Measurements from ENCODE around the gene CCDC78.

CCDC78 gene

GRCh38 chr16:728131-728889 lies 2.1 kb upstream of the CCDC78 start:
- TF ChIP-seq CTCF (IDR thresholded peaks at IDR 0.05; ENCODE audit: borderline replicate concordance, control extremely low read depth, extremely low read depth, insufficient read depth, missing control alignments), result no peak
- in situ Hi-C loops (cut with MboI; ENCODE audit: low sequenced_read_pairs, unreplicated experiment), result no loop called here
- peak; percentile 88 for DNase-seq (ENCODE audit: low spot score)

GRCh38 chr16:727291-727977 lies 1.2 kb upstream of the CCDC78 start:
- peak; percentile 70 for DNase-seq (ENCODE audit: low spot score)
- TF ChIP-seq CTCF (IDR thresholded peaks at IDR 0.05; ENCODE audit: borderline replicate concordance, control extremely low read depth, extremely low read depth, insufficient read depth, missing control alignments), result no peak
- in situ Hi-C loops (cut with MboI; ENCODE audit: low sequenced_read_pairs, unreplicated experiment), result no loop called here

GRCh38 chr16:726188-726437 lies 130 bp downstream of the CCDC78 start:
- in situ Hi-C loops (cut with MboI; ENCODE audit: low sequenced_read_pairs, unreplicated experiment), result no loop called here
- no peak for DNase-seq (ENCODE audit: low spot score)
- no peak for TF ChIP-seq CTCF (IDR thresholded peaks at IDR 0.05; ENCODE audit: borderline replicate concordance, control extremely low read depth, extremely low read depth, insufficient read depth, missing control alignments)

DNA sequence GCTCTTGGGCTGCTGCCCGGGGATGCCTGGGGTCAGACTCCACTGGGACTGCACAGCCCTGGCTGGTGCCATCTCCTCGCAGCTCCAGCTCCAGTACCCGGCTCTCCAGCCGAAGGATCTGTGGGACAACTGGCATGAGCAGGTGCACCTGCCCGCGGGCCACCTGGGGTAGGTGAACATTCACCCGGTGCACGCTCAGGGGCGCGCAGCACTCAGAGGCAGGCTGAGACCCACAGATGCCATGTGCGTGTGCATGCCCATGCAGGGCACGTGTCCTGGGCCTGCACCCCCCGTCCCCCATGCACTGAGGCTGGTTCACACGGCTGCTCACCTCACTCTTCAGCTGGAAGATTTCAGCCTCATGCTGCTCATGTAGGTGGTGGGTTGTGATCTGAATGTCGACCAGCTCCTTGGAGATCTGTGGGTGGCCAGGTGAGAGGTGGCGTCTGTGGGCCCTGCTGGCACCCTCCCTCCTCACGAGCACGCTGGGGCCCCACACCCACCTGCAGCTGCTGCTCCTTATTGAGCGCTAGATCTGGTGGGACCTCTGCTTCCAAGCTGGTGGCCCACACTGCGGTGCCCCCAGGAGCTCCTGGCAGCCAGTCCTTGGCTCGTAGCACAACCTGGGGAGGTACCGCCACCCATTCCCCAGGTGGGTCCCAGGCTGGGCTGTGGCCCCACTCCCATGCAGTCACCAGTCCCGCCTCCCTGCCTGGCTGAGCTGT lies 618 bp downstream of the CCDC78 start:
- in situ Hi-C loops (cut with MboI; ENCODE audit: low sequenced_read_pairs, unreplicated experiment), result no loop called here
- TF ChIP-seq CTCF (IDR thresholded peaks at IDR 0.05; ENCODE audit: borderline replicate concordance, control extremely low read depth, extremely low read depth, insufficient read depth, missing control alignments), result no peak
- no peak for DNase-seq (ENCODE audit: low spot score)

- in situ Hi-C loops (cut with MboI; ENCODE audit: low sequenced_read_pairs, unreplicated experiment), result no loop called here
- DNase-seq (ENCODE audit: low spot score), result no peak
- TF ChIP-seq CTCF (IDR thresholded peaks at IDR 0.05; ENCODE audit: borderline replicate concordance, control extremely low read depth, extremely low read depth, insufficient read depth, missing control alignments), result no peak
Observed at GRCh38 chr16:725041-725376, 1.2 kb downstream of the CCDC78 start.

GRCh38 chr16:724188-725040 lies 1.8 kb downstream of the CCDC78 start:
- DNase-seq (ENCODE audit: low spot score), result no peak
- in situ Hi-C loops (cut with MboI; ENCODE audit: low sequenced_read_pairs, unreplicated experiment), result no loop called here
- TF ChIP-seq CTCF (IDR thresholded peaks at IDR 0.05; ENCODE audit: borderline replicate concordance, control extremely low read depth, extremely low read depth, insufficient read depth, missing control alignments), result no peak

Data from GM13976 (cell line).